Activated CD4-positive, alpha-beta T cell treated with anti-CD3 and anti-CD28 coated beads, Interleukin-2, amount 10 ng/mL, durations not matched to agents 7 days and 5 days (primary cell): ENCODE results near the gene MAPK4. TPM values are rescaled to one million over a fixed set of nuclear protein-coding genes. Genes with fewer than 3 reads are reported as not detected.
"Not testable (repeated sequence)": the region's sequence is repeated elsewhere in the genome, so short reads cannot be mapped to it uniquely, and the experiment has no call there.

Source experiments
- CTCF ChIA-PET: fragments of 350-600 bp; sonication (Branson Sonifier 250); formaldehyde crosslinking; loops from one replicate; lab custom pipeline; 2021; ENCODE audit warnings: antibody characterized with exemption; lab: Charles Lee
- POLR2A ChIA-PET: fragments of 350-600 bp; sonication (Branson Sonifier 250); formaldehyde crosslinking; loops from one replicate; lab custom pipeline; 2021; ENCODE audit warnings: antibody characterized with exemption; lab: Charles Lee
- DNase-seq: peaks from one replicate; pipeline ENCODE4 v3.0.0-alpha.2; 2020
- H3K27ac Mint-ChIP-seq: one replicate; pipeline ENCODE4 v1.8.0; 2021; ENCODE audit warnings: mild to moderate bottlenecking, moderate library complexity, mixed read lengths
- H3K27me3 Mint-ChIP-seq: one replicate; pipeline ENCODE4 v1.8.0; 2021; ENCODE audit warnings: mixed read lengths
- H3K36me3 Mint-ChIP-seq: one replicate; pipeline ENCODE4 v1.8.0; 2021; ENCODE audit warnings: low read depth, mixed read lengths
- H3K4me1 Mint-ChIP-seq: one replicate; pipeline ENCODE4 v1.8.0; 2021; ENCODE audit warnings: mixed read lengths
- H3K4me3 Mint-ChIP-seq: one replicate; pipeline ENCODE4 v1.8.0; 2021; ENCODE audit warnings: mild to moderate bottlenecking, moderate library complexity, mixed read lengths
- H3K9me3 Mint-ChIP-seq: one replicate; pipeline ENCODE4 v1.8.0; 2021; ENCODE audit warnings: mixed read lengths
- total RNA-seq, 2 experiments: library from RNA; stranded (reverse); gene quantifications; one replicate each; pipeline ENCODE4 v1.2.3, GENCODE V29; 2021

Gene MAPK4
- total RNA-seq, 2 experiments from 2014 or later, result not detected

DNA sequence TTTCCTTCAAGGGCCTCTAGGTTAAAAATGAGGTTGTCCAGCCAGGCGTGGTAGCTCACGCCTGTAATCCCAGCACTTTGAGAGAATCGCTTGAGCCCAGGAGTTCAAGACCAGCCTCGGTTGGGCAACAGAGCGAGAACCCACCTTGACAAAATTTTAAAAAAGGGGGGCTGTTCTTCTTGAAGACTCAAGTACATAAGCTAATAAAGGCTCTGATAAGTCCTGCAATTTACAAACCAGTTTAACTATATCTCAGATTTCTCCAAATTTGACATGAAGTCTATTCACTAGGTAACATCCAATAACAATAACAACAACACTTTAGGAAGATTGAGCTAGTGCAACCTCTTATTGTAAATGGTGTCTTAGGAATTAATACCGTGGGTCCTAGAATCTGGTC, 129.7 kb downstream of the MAPK4 start:
- no peaks in the 10 kb centered on the region for H3K27me3 Mint-ChIP-seq
- no peak for DNase-seq
- CTCF ChIA-PET, result interaction anchor here (0.5 to 0.8 kb wide), 2 partner anchors 14 to 149 kb away, joined by 3 read pairs; no protein-coding TSS in a partner anchor
- no peaks in the 10 kb centered on the region for H3K4me1 Mint-ChIP-seq
- H3K36me3 Mint-ChIP-seq, result no peaks in the 10 kb centered on the region
- H3K9me3 Mint-ChIP-seq, result no peaks in the 10 kb centered on the region
- POLR2A ChIA-PET, result no interaction called here
- H3K27ac Mint-ChIP-seq, result no peak overlapping the region
- no peak overlapping the region for H3K4me3 Mint-ChIP-seq

DNA sequence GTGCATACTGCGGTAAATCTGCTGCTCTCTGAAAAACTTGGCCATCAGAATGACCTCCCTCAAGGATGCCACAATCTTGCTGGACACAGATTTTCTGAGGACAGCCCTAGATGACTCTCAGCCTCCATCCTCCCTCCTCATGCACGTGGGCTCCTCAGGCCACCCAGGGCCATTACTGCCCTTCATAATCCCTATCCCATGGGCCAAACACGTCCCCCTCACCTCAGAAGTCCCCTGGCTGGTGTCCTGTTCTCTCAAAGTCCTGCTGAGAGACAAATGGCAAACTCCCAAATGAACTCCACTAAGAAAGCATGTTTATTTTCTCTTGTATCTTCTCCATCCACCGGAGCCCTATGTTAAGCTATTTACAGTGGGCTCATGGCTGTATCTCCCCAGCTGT, 134.3 kb downstream of the MAPK4 start:
- Mint-ChIP-seq H3K27ac (no peak overlapping the region), H3K27me3 (peaks cover 2% of the 10 kb centered on the region), H3K36me3 (no peaks in the 10 kb centered on the region), H3K9me3 (no peaks in the 10 kb centered on the region), H3K4me3 (no peak overlapping the region), H3K4me1 (no peaks in the 10 kb centered on the region)
- ChIA-PET CTCF (no interaction called here), POLR2A (no interaction called here)
- DNase-seq, result no peak

DNA sequence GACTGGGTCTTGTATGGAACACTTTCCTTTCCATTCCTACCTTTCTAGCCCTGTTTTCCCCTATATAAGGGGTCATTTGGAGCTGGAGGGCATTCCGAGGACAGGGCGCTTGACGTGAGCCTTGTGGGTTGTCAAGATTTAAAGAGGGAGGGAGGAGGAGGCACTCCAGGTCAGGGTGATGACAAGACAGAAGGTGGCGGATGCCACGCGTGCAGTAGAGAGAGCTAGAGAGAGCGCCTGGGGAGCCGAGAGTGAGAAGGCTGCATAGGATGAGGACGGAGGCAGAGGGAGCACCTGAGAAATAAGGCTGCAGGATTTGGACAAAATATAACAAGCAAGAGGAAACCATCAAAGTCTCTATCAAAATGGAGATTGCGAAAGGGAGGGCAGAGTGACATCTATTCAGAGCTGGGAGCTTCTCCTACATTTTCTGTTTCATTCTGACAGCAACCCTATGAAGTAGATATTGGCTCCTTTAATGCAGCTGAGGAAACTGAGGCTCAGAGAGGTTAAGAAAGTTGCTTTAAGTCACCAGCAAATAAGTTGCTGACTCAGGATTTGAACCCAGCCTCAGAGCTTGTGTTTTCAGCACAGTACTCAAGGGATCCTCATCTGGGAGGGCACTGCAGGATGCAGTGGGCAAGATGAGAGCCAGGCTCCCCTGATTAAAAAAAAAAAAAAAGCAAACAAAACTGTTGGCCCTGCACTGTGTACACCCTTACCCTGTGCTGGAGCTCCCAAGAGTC, 135.7 kb downstream of the MAPK4 start:
- DNase-seq, result no peak
- H3K27me3 Mint-ChIP-seq, result peaks cover 2% of the 10 kb centered on the region
- no peaks in the 10 kb centered on the region for H3K9me3 Mint-ChIP-seq
- no peaks in the 10 kb centered on the region for H3K36me3 Mint-ChIP-seq
- ChIA-PET POLR2A (no interaction called here), CTCF (no interaction called here)
- H3K4me1 Mint-ChIP-seq, result no peaks in the 10 kb centered on the region
- no peak overlapping the region for H3K27ac Mint-ChIP-seq
- no peak overlapping the region for H3K4me3 Mint-ChIP-seq

DNA sequence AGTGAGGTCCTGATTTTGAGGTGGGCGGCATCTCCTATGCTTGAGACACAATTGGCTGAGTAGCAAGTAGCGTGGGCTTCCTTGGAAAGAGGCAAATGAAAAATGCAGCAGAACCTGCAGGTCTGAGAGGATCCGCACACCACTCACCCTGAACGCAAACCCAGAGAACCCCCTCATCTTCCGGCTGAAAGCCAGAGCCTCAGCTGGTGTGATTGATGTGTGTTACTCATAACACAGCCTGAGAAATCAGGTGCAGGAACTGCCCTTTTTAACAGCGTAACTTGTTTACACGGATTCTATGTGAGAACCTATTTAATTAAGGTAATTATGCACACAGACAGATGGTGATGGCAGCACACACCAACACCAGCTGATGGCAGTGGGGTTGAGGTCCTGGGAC, 136.5 kb downstream of the MAPK4 start:
- Mint-ChIP-seq H3K9me3 (no peaks in the 10 kb centered on the region), H3K27me3 (peaks cover 4% of the 10 kb centered on the region), H3K4me1 (no peaks in the 10 kb centered on the region), H3K36me3 (no peaks in the 10 kb centered on the region), H3K27ac (no peak overlapping the region), H3K4me3 (no peak overlapping the region)
- ChIA-PET POLR2A (no interaction called here), CTCF (no interaction called here)
- DNase-seq, result no peak

DNA sequence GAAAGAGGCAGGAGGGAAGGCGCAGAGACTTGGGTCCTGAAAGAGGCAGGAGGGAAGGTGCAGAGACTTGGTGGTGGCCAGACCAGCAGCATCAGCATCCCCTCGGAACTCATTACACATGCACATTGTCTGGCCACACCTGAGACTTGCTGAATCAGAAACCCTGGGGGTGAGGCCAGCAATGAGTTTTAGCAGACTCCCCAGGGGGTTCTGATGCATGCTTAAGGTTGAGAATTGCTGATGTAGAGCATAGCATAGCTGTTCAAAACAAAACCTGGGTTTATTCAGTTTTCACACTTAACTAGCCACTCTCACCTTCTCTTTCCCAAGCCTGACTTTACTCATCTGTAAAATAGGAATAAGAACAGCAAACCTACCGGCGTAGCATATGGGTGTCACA, 137.0 kb downstream of the MAPK4 start:
- no peaks in the 10 kb centered on the region for H3K36me3 Mint-ChIP-seq
- no peak overlapping the region for H3K4me3 Mint-ChIP-seq
- no peak overlapping the region for H3K27ac Mint-ChIP-seq
- DNase-seq, result no peak
- peaks cover 4% of the 10 kb centered on the region for H3K27me3 Mint-ChIP-seq
- H3K9me3 Mint-ChIP-seq, result no peaks in the 10 kb centered on the region
- CTCF ChIA-PET, result no interaction called here
- H3K4me1 Mint-ChIP-seq, result no peaks in the 10 kb centered on the region
- POLR2A ChIA-PET, result no interaction called here

DNA sequence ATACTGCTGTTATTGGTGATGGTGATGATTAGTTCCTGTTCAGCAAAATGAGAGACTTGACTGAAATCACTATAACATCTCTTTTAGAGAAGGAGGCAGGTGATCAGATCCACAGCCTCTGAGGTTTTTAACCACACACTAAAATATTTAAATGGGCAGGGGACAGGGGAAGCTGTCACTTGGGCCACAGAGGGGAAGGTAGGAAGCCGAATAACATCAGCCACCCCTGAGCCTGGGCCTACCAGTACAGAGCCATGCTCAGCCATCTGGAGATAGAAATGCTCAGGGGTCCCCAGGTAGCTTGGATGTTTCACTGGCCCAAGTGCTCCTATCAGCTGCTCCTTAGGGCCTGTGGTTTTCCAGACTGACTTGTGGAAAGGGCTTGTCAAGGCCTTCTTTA, 137.6 kb downstream of the MAPK4 start:
- Mint-ChIP-seq H3K36me3 (no peaks in the 10 kb centered on the region), H3K4me3 (no peak overlapping the region), H3K4me1 (no peaks in the 10 kb centered on the region), H3K27ac (no peak overlapping the region), H3K27me3 (peaks cover 4% of the 10 kb centered on the region), H3K9me3 (no peaks in the 10 kb centered on the region)
- DNase-seq, result no peak
- ChIA-PET CTCF (no interaction called here), POLR2A (no interaction called here)

DNA sequence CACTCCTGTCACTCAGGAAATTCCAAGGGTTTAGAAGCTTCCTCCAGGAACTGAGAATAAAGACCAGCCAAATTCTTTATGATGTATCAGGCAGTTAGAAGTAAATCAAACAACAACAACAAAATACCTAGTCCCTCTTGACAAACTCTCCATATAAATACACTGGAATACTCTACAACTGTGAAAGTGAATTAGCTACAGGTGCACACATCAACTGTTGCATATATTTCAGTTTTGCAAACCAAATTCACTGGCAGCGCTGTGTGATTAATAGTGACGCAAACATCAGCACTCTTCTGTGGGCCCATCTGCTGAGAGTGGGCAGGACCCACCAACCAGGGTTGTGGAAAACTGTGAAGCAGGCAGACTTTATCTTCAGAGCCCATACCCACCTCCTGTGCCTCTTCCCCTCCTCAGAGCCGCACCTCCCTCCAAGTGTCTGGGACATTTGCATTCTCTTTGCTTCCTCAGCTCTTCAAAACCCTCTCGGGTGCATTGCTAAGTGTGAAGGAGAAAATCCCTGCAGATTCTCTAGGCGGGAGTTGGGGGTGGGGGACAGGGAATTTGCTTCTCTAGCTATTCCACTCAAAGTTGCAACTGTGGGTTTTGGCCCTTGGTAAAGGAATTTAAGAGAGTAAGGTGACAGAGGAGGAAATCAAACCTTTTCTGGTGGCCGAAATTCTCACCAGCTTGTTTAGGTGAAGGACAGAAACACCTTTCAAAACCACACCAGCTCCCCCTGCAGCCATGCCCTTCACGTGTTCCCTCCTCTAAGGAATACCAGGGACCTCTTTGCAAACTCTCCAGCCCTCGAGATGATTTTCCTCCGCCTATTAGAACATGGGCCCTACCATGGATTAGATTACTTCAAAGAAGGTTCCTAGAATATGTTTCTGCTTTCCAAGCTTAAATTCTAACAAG, 140.6 kb downstream of the MAPK4 start:
- peaks cover 4% of the 10 kb centered on the region for H3K27me3 Mint-ChIP-seq
- H3K9me3 Mint-ChIP-seq, result no peaks in the 10 kb centered on the region
- CTCF ChIA-PET, result interaction anchor here (0.6 to 1.1 kb wide), 2 partner anchors 22 to 209 kb away, joined by 3 to 4 read pairs; no protein-coding TSS in a partner anchor
- H3K4me3 Mint-ChIP-seq, result no peak overlapping the region
- no peaks in the 10 kb centered on the region for H3K4me1 Mint-ChIP-seq
- DNase-seq, result no peak
- POLR2A ChIA-PET, result no interaction called here
- H3K36me3 Mint-ChIP-seq, result no peaks in the 10 kb centered on the region
- H3K27ac Mint-ChIP-seq, result no peak overlapping the region

DNA sequence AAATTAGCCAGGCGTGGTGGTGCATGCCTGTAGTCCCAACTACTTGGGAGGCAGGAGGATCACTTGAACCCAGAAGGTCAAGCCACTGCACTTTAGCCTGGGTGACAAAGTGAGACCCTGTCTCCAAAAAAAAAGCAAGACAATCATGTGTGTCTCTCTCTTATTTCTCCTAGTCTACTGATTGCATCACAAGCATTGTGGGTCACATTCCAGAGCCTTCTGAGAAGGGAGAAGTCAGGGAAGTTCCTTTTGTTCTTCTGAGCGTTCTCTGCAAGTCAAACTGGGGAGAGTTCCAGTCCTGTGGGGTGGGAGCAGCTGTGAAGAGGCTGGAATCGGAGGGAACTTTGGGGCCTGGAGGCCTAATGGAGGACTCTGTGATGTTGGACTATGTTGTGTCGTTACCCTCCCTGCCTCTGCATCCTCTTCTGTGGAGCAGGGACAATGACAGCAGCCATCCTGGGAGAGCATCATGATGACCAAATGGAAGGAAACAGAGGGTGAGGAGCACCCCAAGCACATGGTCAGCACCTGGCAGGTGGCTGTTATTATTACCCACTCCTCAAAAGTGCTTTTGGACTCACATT, 144.6 kb downstream of the MAPK4 start:
- Mint-ChIP-seq H3K9me3 (no peaks in the 10 kb centered on the region), H3K4me3 (no peak overlapping the region), H3K27ac (no peak overlapping the region), H3K27me3 (peaks cover 2% of the 10 kb centered on the region), H3K36me3 (no peaks in the 10 kb centered on the region), H3K4me1 (no peaks in the 10 kb centered on the region)
- DNase-seq, result no peak
- POLR2A ChIA-PET, result no interaction called here
- CTCF ChIA-PET, result interaction anchor here (0.7 kb wide), 1 partner anchor 30 kb away, joined by 7 read pairs; no protein-coding TSS in a partner anchor

DNA sequence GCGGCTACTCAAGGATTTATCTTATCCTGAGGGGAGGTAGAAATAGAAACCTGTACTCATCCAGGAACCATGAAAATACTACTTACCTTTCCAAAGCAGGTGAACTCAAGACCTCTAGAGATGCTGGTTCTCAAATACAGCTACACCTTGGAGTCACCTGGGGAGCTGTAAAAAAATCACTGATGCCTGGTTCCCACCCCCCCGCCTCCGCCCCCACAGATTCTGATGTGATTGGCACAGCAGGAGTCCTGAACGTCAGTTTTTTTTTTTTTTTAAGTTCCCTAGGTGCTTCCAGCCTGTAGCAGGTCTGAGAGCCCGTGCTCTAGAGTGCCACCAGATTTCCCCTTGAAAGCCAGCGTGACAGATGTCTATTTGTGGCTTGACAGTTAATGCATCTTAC, 146.3 kb downstream of the MAPK4 start:
- no peaks in the 10 kb centered on the region for H3K27me3 Mint-ChIP-seq
- ChIA-PET POLR2A (no interaction called here), CTCF (no interaction called here)
- no peaks in the 10 kb centered on the region for H3K36me3 Mint-ChIP-seq
- no peak overlapping the region for H3K27ac Mint-ChIP-seq
- no peaks in the 10 kb centered on the region for H3K9me3 Mint-ChIP-seq
- no peak for DNase-seq
- no peak overlapping the region for H3K4me3 Mint-ChIP-seq
- H3K4me1 Mint-ChIP-seq, result no peaks in the 10 kb centered on the region

DNA sequence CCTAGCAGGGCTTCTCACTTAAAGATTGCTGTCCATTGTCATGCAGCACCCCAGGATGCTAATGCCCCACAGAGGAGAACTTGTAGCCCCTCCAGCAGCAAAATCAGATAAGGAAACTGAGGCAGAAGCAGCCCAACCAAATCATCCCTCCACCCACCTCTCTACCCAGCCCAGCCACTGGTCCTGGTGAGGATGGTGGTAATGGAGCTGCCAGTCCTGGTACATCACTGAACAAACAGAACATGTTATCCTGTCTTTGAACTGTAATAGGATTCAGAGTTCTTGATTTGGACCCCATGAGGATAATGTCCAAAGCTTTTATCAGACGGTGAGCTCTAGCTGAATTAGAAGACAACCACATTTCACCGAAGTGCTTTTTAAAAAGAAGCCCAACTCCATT, 146.8 kb downstream of the MAPK4 start:
- POLR2A ChIA-PET, result no interaction called here
- Mint-ChIP-seq H3K9me3 (no peaks in the 10 kb centered on the region), H3K36me3 (no peaks in the 10 kb centered on the region), H3K27me3 (no peaks in the 10 kb centered on the region), H3K4me3 (no peak overlapping the region), H3K4me1 (no peaks in the 10 kb centered on the region), H3K27ac (no peak overlapping the region)
- DNase-seq, result no peak
- CTCF ChIA-PET, result no interaction called here

DNA sequence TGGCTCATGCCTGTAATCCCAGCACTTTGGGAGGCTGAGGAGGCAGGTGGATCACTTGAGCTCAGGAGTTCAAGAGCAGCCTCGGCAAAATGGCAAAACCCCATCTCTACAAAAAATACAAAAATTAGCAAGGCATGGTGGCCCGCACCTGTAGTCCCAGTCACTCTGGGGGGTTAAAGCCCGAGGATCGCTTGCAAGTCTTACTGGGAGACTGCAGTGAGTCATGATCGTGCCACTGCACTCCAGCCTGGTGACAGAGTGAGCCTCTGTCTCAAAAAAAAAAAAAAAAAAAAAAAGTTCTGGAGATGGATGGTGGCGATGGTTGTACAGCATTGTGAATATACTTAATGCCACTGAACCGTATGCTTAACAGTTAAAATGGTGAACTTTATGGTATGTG, 147.4 kb downstream of the MAPK4 start:
- POLR2A ChIA-PET, CTCF ChIA-PET, DNase-seq: not testable (repeated sequence)

DNA sequence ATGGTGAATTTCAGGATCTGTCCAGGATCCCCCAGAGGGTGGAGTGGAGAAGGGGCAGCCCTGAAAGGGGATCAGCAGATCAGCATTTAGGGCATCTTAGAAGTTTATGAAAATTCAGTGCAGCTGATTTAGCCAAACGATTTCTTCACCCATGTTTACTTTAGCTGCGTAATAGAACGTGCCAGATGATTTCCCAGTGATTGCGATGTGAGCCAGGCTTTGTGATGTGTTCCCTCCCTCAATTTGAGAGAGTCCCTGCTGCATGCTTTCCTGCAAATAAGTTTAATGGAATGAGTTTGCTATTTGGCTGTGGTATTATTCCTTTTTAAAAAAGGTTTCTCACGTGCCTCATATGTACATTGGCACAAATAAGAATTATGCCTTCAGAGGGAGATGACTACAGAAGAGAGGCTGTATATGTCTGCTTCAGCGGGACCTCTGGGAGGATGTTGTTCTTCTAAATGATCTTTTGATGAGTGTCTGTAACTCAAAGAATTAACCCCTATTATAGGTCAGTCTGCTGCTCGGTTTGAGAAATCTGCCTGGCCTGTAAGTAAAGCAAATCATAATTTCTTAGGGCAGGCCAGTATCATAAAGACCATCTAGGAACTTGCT, 148.1 kb downstream of the MAPK4 start:
- Mint-ChIP-seq H3K27ac (no peak overlapping the region), H3K4me3 (no peak overlapping the region), H3K9me3 (no peaks in the 10 kb centered on the region), H3K27me3 (no peaks in the 10 kb centered on the region), H3K36me3 (no peaks in the 10 kb centered on the region), H3K4me1 (no peaks in the 10 kb centered on the region)
- ChIA-PET CTCF (no interaction called here), POLR2A (no interaction called here)
- DNase-seq, result no peak

More for the DNA sequence above, 147.4 kb downstream of the MAPK4 start:
- not testable (repeated sequence) for H3K27ac Mint-ChIP-seq, H3K4me3 Mint-ChIP-seq, H3K36me3 Mint-ChIP-seq, H3K4me1 Mint-ChIP-seq, H3K27me3 Mint-ChIP-seq, H3K9me3 Mint-ChIP-seq

DNA sequence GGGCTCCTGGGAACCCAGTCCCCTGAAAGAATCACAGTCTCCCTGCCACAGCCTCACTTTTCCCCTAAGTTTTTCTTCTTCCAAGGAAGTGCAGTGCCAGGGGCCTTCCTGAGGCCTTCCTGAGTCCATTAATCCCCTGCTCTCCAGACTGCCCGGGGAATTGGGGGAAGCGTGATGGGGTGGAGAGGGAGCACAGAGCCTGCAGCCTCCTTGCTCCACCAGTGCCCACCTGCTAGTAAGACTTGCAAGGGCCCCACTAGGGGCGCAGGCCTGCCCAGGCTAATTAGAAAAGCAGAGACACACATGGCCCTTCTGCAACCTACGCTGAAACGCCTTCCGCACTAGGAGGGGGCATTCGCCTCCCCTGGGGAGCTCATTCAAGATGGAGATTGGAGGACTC, 149.3 kb downstream of the MAPK4 start:
- ChIA-PET CTCF (no interaction called here), POLR2A (no interaction called here)
- no peak for DNase-seq
- no peaks in the 10 kb centered on the region for H3K27me3 Mint-ChIP-seq
- H3K9me3 Mint-ChIP-seq, result no peaks in the 10 kb centered on the region
- no peaks in the 10 kb centered on the region for H3K36me3 Mint-ChIP-seq
- no peak overlapping the region for H3K4me3 Mint-ChIP-seq
- H3K4me1 Mint-ChIP-seq, result no peaks in the 10 kb centered on the region
- H3K27ac Mint-ChIP-seq, result no peak overlapping the region
